Renal cortex interstitium (tissue), 11 donors: ENCODE data around the gene MCM7. TPM values are rescaled to one million over a fixed set of nuclear protein-coding genes. Genes with fewer than 3 reads are reported as not detected.

Experiments used
- DNase-seq, 11 donors: peaks; one replicate each; pipeline ENCODE4 v3.0.0-alpha.2; 2013; ENCODE audit warnings: low read depth in 9 of 11, low spot score in 4 of 11; ENCODE audit errors: extremely low read depth in 1 of 11
- polyA plus RNA-seq, 3 donors: library from polyadenylated mRNA; unstranded; fragments of 120-200 nt; gene quantifications; one replicate each; pipeline ENCODE4 v1.2.1, GENCODE V29; 2013; ENCODE audit not compliant: insufficient read length in 3 of 3

MCM7 gene
- polyA plus RNA-seq, 3 donors, result 141 to 173 (median 162) TPM

DNA sequence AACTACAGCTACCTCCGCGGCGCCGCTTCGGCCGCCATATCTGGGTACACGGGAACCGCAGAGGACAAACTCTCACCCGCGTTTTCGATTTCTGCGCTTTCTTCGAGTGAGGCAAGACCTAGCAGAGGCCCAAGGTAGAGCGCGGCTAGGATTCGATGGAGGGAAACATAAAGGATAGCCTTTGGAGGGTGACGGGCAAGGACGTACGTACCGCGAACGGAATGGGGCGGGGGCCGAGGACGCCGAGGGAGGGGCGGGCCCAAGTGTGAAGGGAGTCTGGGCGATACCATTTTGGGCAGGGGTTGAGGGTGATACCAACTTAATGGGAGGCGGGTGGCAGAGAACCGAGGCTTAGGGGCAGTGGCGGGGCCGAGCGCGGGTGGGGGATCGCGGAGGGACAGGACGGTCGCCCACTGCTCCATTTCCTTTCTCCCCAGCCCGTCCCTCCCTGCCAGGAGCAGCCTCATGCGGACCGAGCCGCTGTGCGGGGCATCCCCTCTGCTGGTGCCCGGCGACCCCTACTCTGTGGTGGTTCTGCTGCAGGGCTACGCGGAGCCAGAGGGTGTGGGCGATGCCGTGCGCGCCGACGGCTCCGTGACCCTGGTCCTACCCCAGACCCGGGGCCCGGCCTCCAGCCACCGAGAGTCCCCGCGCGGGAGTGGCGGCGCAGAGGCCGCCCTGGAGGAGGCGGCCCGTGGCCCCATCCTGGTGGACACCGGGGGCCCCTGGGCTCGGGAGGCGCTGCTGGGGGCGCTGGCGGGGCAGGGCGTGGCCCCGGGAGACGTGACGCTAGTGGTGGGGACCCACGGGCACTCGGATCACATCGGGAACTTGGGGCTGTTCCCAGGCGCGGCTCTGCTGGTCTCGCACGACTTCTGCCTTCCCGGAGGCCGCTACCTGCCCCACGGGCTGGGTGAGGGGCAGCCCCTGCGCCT is 26.0 kb upstream of the MCM7 start, which contains the start of gene MBLAC1:
Gene MBLAC1, plus strand, starts transcription at position 37 of the 935 bp plus-strand sequence. Its CDS starts 429 bp downstream, at position 466.
- DNase-seq, result peak; percentile 84 to 95 (median 92)

GRCh38 chr7:100126239-100126930 is 25.2 kb upstream of the MCM7 start:
- DNase-seq, result peak in 1 of 11 donors; percentile 30

DNA sequence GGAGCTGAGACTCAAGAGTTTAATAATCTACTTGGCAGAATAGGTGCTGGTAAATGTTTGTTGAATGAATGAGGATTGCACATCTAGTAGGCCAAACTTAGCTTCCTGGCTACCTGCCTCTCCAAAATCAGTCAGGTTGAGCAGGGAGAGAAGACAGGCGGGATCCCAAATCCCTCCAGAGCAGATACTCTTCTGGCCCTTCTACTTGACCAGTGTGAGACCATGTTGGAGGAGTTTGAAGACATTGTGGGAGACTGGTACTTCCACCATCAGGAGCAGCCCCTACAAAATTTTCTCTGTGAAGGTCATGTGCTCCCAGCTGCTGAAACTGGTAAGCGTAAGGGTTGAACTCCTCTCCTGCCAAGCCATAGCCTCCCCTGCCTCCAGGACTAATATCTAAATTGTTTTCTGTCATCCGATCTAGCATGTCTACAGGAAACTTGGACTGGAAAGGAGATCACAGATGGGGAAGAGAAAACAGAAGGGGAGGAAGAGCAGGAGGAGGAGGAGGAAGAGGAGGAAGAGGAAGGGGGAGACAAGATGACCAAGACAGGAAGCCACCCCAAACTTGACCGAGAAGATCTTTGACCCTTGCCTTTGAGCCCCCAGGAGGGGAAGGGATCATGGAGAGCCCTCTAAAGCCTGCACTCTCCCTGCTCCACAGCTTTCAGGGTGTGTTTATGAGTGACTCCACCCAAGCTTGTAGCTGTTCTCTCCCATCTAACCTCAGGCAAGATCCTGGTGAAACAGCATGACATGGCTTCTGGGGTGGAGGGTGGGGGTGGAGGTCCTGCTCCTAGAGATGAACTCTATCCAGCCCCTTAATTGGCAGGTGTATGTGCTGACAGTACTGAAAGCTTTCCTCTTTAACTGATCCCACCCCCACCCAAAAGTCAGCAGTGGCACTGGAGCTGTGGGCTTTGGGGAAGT is 23.4 kb upstream of the MCM7 start:
- no peak for DNase-seq

GRCh38 chr7:100122568-100122967 is 21.4 kb upstream of the MCM7 start:
- DNase-seq, result no peak

GRCh38 chr7:100122067-100122466 is 20.9 kb upstream of the MCM7 start:
- DNase-seq, result no peak

- no peak for DNase-seq
Measured at GRCh38 chr7:100120733-100121036, 19.5 kb upstream of the MCM7 start.

- DNase-seq, result peak in 5 of 11 donors; percentile 27 to 58 (median 42)
Measured at GRCh38 chr7:100119970-100120732, 19.0 kb upstream of the MCM7 start.

DNA sequence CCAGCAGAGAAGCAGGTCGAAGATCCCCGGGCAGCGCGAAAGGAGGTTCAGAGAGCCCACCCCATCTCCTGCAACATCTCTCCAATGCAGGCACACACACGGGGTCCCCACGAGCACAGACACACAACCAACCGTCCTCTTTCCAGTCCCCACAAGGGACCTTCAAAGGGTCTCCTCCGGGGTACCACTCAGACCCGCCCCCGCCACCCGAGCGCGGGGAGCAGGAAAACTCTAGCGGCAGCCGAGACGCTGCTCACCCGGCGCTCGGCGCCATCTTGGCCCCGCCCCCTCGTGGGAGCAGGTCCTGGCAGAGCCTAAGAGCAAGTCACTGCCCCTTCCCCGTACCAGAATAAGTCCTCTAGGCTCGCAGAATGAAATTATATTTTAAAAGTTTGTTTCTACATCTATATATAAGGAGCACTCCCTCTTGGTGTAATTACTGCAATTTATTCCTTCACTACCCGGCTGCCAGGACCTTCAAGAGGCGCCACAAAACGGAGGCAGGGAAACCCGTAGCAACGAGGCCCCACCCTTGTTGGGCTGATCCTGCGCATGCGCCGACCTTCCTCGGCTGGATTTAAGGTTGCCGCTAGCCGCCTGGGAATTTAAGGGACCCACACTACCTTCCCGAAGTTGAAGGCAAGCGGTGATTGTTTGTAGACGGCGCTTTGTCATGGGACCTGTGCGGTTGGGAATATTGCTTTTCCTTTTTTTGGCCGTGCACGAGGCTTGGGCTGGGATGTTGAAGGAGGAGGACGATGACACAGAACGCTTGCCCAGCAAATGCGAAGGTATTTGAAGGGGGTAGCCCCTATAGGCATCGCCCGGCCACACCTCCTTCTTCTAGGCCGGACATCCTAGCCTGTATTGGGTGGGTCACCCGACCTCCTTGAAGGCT is 18.1 kb upstream of the MCM7 start, which contains the start of the genes CNPY4 and TAF6:
Gene CNPY4, plus strand, starts transcription at position 563 of the 898 bp plus-strand sequence. Its CDS starts 111 bp downstream, at position 674.
Gene TAF6, minus strand, starts transcription at position 287 of the 898 bp plus-strand sequence. CDS start 5,149 bp downstream, outside the sequence.
- peak; percentile 86 to 96 (median 93) for DNase-seq

- no peak for DNase-seq
Measured at GRCh38 chr7:100118388-100119071, 17.3 kb upstream of the MCM7 start.

- no peak for DNase-seq
Measured at GRCh38 chr7:100115026-100115425, 13.8 kb upstream of the MCM7 start.

GRCh38 chr7:100111914-100112313 is 10.7 kb upstream of the MCM7 start:
- DNase-seq, result no peak

DNA sequence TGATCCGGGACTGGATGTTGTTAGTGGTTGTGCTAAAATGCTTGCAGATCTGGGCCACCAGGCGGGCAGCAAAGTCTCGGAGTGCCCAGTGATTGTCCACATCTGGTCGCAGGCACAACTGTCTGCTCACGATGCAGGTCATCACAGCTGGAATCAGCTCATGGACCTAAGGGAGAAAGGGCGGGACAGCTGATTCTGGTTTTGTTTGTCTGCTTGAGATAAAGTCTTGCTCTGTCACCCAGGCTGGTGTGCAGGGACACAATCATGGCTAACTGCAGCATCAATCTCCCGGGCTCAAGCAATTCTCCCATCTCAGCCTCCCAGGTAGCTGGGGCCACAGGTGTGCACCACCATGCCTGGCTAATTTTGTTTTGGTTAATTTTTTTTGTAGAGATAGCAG is 10.0 kb upstream of the MCM7 start:
- DNase-seq, result no peak

DNA sequence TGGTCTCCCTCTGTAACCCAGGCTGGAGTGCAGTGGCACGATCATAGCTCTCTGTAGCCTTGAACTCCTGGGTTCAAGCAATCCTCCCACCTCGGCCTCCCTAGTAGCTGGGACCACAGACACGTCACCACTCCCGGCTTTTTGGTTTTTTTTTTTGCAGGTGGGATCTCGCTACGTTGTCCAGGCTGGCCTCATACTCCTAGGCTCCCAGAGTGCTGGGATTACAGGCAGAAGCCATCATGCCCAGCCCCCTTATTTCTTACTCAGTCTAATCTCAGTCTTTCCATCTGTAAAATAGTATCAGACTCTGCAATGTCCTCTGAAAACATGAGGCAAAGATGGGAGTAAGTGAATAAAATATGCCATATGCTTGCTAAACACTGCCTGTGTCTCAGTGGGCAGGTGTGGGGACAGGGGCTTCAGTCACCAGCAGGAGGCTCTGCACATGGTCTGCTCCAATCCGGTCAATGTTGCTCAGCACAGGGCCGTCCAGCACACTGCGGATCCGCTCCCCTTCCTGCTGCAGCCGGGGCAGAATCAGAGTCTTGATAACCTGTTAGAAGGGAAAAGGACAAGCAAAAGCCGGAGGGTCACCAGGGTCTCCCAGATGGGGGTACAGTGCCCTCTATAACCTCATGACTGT is 8.4 kb upstream of the MCM7 start:
- DNase-seq, result no peak

GRCh38 chr7:100107890-100108289 is 6.7 kb upstream of the MCM7 start:
- no peak for DNase-seq

DNA sequence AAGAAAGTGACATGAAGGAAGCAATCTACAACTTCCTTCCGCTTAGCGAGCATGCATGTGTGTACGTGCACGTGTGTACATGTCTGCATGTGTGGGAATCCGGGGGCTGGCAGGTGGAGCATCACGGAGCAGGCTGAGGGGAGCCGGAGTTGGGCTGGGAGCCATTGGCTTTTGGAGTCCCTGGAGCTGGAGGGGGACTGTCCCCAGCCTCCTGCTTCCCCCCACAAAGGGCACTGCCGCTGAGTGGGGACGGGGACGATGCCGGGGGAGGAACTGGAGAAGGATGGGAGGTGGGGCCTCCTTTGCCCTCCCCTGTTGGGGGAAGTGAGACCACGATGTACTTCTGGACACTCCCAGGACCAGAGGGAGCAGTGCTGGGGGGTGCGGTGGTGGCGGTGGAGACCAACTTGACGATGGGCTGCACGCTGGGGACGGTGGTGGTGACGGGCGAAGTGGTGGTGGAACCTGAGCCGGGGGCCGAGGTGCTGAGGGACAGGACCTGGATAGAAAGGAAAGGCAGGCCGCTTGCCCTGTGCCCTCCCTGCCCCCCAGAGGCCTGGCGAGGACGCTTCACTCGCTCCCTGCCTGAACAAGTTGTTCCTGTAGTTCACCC is 6.0 kb upstream of the MCM7 start:
- no peak for DNase-seq

- no peak for DNase-seq
Measured at GRCh38 chr7:100106633-100107032, 5.4 kb upstream of the MCM7 start.
